Measurements from ENCODE around the gene PDE4D. TPM values are rescaled to one million over a fixed set of nuclear protein-coding genes. Genes with fewer than 3 reads are reported as not detected.

Gene PDE4D
- total RNA-seq, 1 experiment from 2014 or later: 2.1 TPM

GRCh38 chr5:59729820-59730219, 163.7 kb downstream of the PDE4D start:
- no peak overlapping the region for H3K4me3 Mint-ChIP-seq
- H3K9me3 Mint-ChIP-seq: no peaks in the 10 kb centered on the region; a peak in 1 of 5 replicates
- Histone ChIP-seq H2BK15ac (ENCODE audit: low read depth, low read length) (no peak overlapping the region), H3K56ac (ENCODE audit: insufficient read length, low read depth, low read length) (no peak overlapping the region), H2BK120ac (ENCODE audit: low read depth, low read length, poor library complexity, severe bottlenecking) (no peak overlapping the region), H3K27ac (ENCODE audit: insufficient read length, low read depth, low read length) (no peak overlapping the region), H3K9me3 (ENCODE audit: control insufficient read depth, low read depth, low read length) (no peaks in the 10 kb centered on the region), H4K5ac (ENCODE audit: insufficient read length, low read depth, low read length) (no peak overlapping the region), H3K79me2 (ENCODE audit: insufficient read depth, low read length) (no peaks in the 10 kb centered on the region), H2BK12ac (ENCODE audit: insufficient read length, low read depth, low read length) (no peak overlapping the region), H2AFZ (ENCODE audit: low read length) (no peak overlapping the region), H3K9ac (ENCODE audit: extremely low read depth, insufficient read length, low read length) (no peak overlapping the region), H4K91ac (ENCODE audit: insufficient read length, low read depth, low read length) (no peak overlapping the region), H3K4ac (ENCODE audit: low read depth, low read length) (no peak overlapping the region), H2AK5ac (ENCODE audit: insufficient read length, low read length) (no peak overlapping the region), H3K23ac (ENCODE audit: insufficient read length, low read depth, low read length) (no peak overlapping the region), H2BK20ac (ENCODE audit: low read depth, low read length, poor library complexity, severe bottlenecking) (no peak overlapping the region), H4K20me1 (ENCODE audit: control insufficient read depth, insufficient read depth, insufficient read length) (no peaks in the 10 kb centered on the region), H3K23me2 (ENCODE audit: insufficient read length, low read depth, low read length, poor library complexity, severe bottlenecking) (no peaks in the 10 kb centered on the region), H3K4me1 (ENCODE audit: insufficient read depth, low read length) (no peaks in the 10 kb centered on the region), H3T11ph (ENCODE audit: low read length) (no peak overlapping the region), H3K14ac (ENCODE audit: insufficient read depth, low read length) (no peak overlapping the region), H4K8ac (replicated peaks; ENCODE audit: insufficient read length, low read depth, low read length) (no peak overlapping the region), H3K4me2 (ENCODE audit: insufficient read depth, insufficient read length, low read length) (no peak overlapping the region), H3K27me3 (ENCODE audit: insufficient read depth, low read length) (no peaks in the 10 kb centered on the region), H3K18ac (ENCODE audit: insufficient read length, low read depth, low read length) (no peak overlapping the region), H3K79me1 (ENCODE audit: insufficient read depth, low read depth, low read length, poor library complexity, severe bottlenecking) (no peaks in the 10 kb centered on the region), H2BK5ac (ENCODE audit: insufficient read length, low read length) (no peak overlapping the region)
- peaks cover 7 to 8% of the 10 kb centered on the region in 2 experiments for H3K4me1 Mint-ChIP-seq
- TF ChIP-seq CTCF (conservative IDR thresholded peaks at IDR 0.05): no peak
- no peaks in the 10 kb centered on the region for H3K36me3 Mint-ChIP-seq (ENCODE audit: insufficient read depth in 1 of 3, low read depth in 3 of 3)
- H3K27me3 Mint-ChIP-seq (ENCODE audit: low read depth): no peaks in the 10 kb centered on the region
- no peak for DNase-seq
- no peak overlapping the region for H3K27ac Mint-ChIP-seq
- WGBS (ENCODE audit: extremely low coverage, insufficient read length, low lambda C conversion rate): no CpG with 5 or more reads among the region's 2 CpGs
